ENCODE measurements around the gene SLC6A6. TPM values are rescaled to one million over a fixed set of nuclear protein-coding genes. Genes with fewer than 3 reads are reported as not detected.
A peak's percentile ranks its signal among the peaks of the same experiment; 100 is the strongest.

SLC6A6 gene
- total RNA-seq, 3 donors from 2014 or later: 4.4 to 11.2 (median 10.5) TPM

GRCh38 chr3:14471690-14472089 lies 69.3 kb downstream of the SLC6A6 start:
- H3K4me1 ChIP-seq (ENCODE audit: low read depth): no peaks in the 10 kb centered on the region
- no peaks in the 10 kb centered on the region for H3K36me3 ChIP-seq (ENCODE audit: low read depth)
- TF ChIP-seq CTCF (IDR thresholded peaks at IDR 0.05): no peak
- H3K4me3 ChIP-seq: no peak overlapping the region
- intact Hi-C loops (cut with DNase I, micrococcal nuclease): loop anchor here in 1 of 2 donors (5.0 kb wide), 1 partner anchor 269 kb away; no protein-coding TSS in a partner anchor
- no peaks in the 10 kb centered on the region for H3K9me3 ChIP-seq
- ATAC-seq (no peak), DNase-seq (no peak)

GRCh38 chr3:14472471-14473351 lies 70.3 kb downstream of the SLC6A6 start:
- no peaks in the 10 kb centered on the region for H3K36me3 ChIP-seq (ENCODE audit: low read depth)
- intact Hi-C loops (cut with DNase I, micrococcal nuclease): loop anchor here in 1 of 2 donors (5.0 kb wide), 1 partner anchor 270 kb away; no protein-coding TSS in a partner anchor
- H3K4me3 ChIP-seq: no peak overlapping the region
- H3K9me3 ChIP-seq: no peaks in the 10 kb centered on the region
- DNase-seq (peak in 1 of 3 donors; percentile 35), ATAC-seq (peak; percentile 63)
- no peak for TF ChIP-seq CTCF (IDR thresholded peaks at IDR 0.05)
- H3K4me1 ChIP-seq (ENCODE audit: low read depth): no peaks in the 10 kb centered on the region

GRCh38 chr3:14473411-14473891 lies 71.0 kb downstream of the SLC6A6 start:
- Histone ChIP-seq H3K4me3 (no peak overlapping the region), H3K9me3 (no peaks in the 10 kb centered on the region), H3K36me3 (ENCODE audit: low read depth) (no peaks in the 10 kb centered on the region), H3K4me1 (ENCODE audit: low read depth) (no peaks in the 10 kb centered on the region)
- TF ChIP-seq CTCF (IDR thresholded peaks at IDR 0.05): no peak
- intact Hi-C loops (cut with DNase I, micrococcal nuclease): loop anchor here in 1 of 2 donors (5.0 kb wide), 1 partner anchor 271 kb away; no protein-coding TSS in a partner anchor
- ATAC-seq (peak; percentile 32), DNase-seq (peak in 2 of 3 donors; percentile 30 to 52)

GRCh38 chr3:14474363-14475081 lies 72.1 kb downstream of the SLC6A6 start:
- intact Hi-C loops (cut with DNase I, micrococcal nuclease): loop anchor here in 1 of 2 donors (5.0 kb wide), 1 partner anchor 272 kb away; no protein-coding TSS in a partner anchor
- no peaks in the 10 kb centered on the region for H3K36me3 ChIP-seq (ENCODE audit: low read depth)

More at GRCh38 chr3:14474363-14475081, 72.1 kb downstream of the SLC6A6 start:
- DNase-seq: no peak
- no peak for TF ChIP-seq CTCF (IDR thresholded peaks at IDR 0.05)
- ATAC-seq: no peak
- Histone ChIP-seq H3K9me3 (no peaks in the 10 kb centered on the region), H3K4me1 (ENCODE audit: low read depth) (no peaks in the 10 kb centered on the region), H3K4me3 (no peak overlapping the region)
